Peyer's patch (tissue), 4 donors: ENCODE measurements around the gene SLC5A9.
"Not testable (repeated sequence)": the region's sequence is repeated elsewhere in the genome, so short reads cannot be mapped to it uniquely, and the experiment has no call there.

Experiments used
- POLR2A ChIP-seq, 2 donors: fragments of 450-650 bp; IDR thresholded peaks; one replicate each; pipeline ENCODE4 v1.5.1; 2017; ENCODE audit warnings: antibody characterized with exemption in 2 of 2, mild to moderate bottlenecking in 2 of 2, moderate library complexity in 2 of 2
- TF ChIP-seq, protein P1 (sequence below), 6 experiments: fragments of 450-650 bp in 4 of 6; fragments of 200-600 bp in 2 of 6; sonication (generic) in 1 of 6; IDR thresholded peaks; one replicate each; pipeline ENCODE4 v1.5.1; 2017 to 2019; ENCODE audit warnings: antibody characterized with exemption in 6 of 6, mild to moderate bottlenecking in 3 of 6, moderate library complexity in 1 of 6

DNA sequence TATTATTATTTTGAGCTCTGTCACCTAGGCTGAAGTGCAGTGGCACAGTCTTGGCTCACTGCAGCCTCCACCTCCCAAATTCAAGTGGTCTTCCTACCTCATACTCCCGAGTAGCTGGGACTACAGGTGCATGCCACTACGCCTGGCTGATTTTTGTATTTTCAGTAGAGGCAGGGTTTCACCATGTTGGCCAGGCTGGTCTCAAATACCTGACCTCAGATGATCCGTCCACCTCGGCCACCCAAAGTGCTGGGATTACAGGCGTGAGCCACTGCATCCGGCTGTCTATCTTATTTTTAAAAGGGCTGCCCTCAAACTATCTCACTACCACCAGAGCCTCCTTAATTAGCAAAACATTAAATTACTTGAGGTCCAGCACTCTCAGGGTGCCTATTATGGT lies 71.6 kb downstream of the SLC5A9 start:
- TF ChIP-seq, protein P1, sequence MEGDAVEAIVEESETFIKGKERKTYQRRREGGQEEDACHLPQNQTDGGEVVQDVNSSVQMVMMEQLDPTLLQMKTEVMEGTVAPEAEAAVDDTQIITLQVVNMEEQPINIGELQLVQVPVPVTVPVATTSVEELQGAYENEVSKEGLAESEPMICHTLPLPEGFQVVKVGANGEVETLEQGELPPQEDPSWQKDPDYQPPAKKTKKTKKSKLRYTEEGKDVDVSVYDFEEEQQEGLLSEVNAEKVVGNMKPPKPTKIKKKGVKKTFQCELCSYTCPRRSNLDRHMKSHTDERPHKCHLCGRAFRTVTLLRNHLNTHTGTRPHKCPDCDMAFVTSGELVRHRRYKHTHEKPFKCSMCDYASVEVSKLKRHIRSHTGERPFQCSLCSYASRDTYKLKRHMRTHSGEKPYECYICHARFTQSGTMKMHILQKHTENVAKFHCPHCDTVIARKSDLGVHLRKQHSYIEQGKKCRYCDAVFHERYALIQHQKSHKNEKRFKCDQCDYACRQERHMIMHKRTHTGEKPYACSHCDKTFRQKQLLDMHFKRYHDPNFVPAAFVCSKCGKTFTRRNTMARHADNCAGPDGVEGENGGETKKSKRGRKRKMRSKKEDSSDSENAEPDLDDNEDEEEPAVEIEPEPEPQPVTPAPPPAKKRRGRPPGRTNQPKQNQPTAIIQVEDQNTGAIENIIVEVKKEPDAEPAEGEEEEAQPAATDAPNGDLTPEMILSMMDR (IDR thresholded peaks at IDR 0.05): not testable (repeated sequence)
- TF ChIP-seq POLR2A (IDR thresholded peaks at IDR 0.05): not testable (repeated sequence)
